ENCODE results near the gene GAA. TPM values are rescaled to one million over a fixed set of nuclear protein-coding genes. Genes with fewer than 3 reads are reported as not detected.

The GAA gene
- total and polyA plus RNA-seq, 2 of the 13 experiments (the other 11 are each of a cell fraction or from before 2014, with no cell fraction given), result 21.6 to 36.4 TPM

DNA sequence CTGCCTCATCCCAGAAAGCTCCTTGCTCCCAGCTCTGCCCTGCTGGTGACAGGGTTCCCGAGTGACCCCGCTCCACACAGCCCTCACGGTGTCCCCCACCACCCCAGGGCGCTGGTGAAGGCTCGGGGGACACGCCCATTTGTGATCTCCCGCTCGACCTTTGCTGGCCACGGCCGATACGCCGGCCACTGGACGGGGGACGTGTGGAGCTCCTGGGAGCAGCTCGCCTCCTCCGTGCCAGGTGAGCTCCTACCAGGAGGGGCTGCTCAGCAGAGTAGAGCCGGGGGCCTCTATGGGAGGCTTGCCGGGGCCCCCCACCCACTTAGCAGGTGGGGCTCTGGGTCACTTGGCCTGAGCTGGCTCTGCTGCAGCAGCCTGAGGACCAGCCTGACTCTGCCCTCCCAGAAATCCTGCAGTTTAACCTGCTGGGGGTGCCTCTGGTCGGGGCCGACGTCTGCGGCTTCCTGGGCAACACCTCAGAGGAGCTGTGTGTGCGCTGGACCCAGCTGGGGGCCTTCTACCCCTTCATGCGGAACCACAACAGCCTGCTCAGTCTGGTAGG lies 11.2 kb downstream of the GAA start:
- H3K79me2 ChIP-seq (ENCODE audit: insufficient read depth, low read length), result no peaks in the 10 kb centered on the region
- 94% methylated on average over 23 of the region's 24 CpGs for WGBS (ENCODE audit: low lambda C conversion rate)
- no peaks in the 10 kb centered on the region; a peak in 1 of 5 replicates for H3K36me3 ChIP-seq (replicated peaks in 1 of 2; ENCODE audit: control insufficient read depth in 1 of 2, insufficient read depth in 2 of 2, low read length in 2 of 2)
- ChIA-PET POLR2A (interaction anchor here (0.8 kb wide), 1 partner anchor 10 kb away, joined by 3 read pairs; no protein-coding TSS in a partner anchor), CTCF (ENCODE audit: low intra/inter-chr PET ratio, low total read pairs) (no interaction called here)
- intact Hi-C loops (cut with micrococcal nuclease; ENCODE audit: unreplicated experiment) (no loop called here), in situ Hi-C loops (cut with HindIII; ENCODE audit: extremely low pct_ligation_motif_present, low pct_unique_long_range_greater_than_20kb) (no loop called here)
- no peak overlapping the region for H3K4me3 ChIP-seq (replicated peaks in 1 of 3; ENCODE audit: insufficient read depth in 1 of 3, low read depth in 2 of 3, low read length in 3 of 3)
- no peaks in the 10 kb centered on the region for H4K20me1 ChIP-seq (ENCODE audit: insufficient read depth, low read length)
- no peak for FAIRE-seq
- no peak overlapping the region for H3K9ac ChIP-seq (ENCODE audit: insufficient read depth, low read depth, low read length)
- no peak overlapping the region for H3K27ac ChIP-seq (ENCODE audit: extremely low read length, insufficient read depth, low read length)
- H3K4me1 ChIP-seq (ENCODE audit: insufficient read depth, low read length), result no peaks in the 10 kb centered on the region
- ATAC-seq, result no peak
- TF ChIP-seq ZNF547 (CRISPR knock-in tag; IDR thresholded peaks at IDR 0.05), result no peak
- no TSS peak for BruUV-seq (replicated peaks)
- no peak overlapping the region for H2AFZ ChIP-seq (ENCODE audit: low read length)
- no peak for DNase-seq (ENCODE audit: low spot score)
- no peaks in the 10 kb centered on the region for H3K9me3 ChIP-seq (ENCODE audit: low read length)
- no peaks in the 10 kb centered on the region for H3K27me3 ChIP-seq (ENCODE audit: control insufficient read depth in 1 of 2, insufficient read depth in 2 of 2, low read length in 2 of 2)
- no peak overlapping the region for H3K4me2 ChIP-seq (ENCODE audit: low read depth, low read length)

GRCh38 chr17:80113033-80113484 lies 11.7 kb downstream of the GAA start:
- no peak overlapping the region for H3K4me2 ChIP-seq (ENCODE audit: low read depth, low read length)
- DNase-seq (ENCODE audit: low spot score) (no peak), ATAC-seq (no peak), FAIRE-seq (no peak)
- H3K4me3 ChIP-seq (replicated peaks in 1 of 3; ENCODE audit: insufficient read depth in 1 of 3, low read depth in 2 of 3, low read length in 3 of 3), result no peak overlapping the region
- no peaks in the 10 kb centered on the region; a peak in 1 of 5 replicates for H3K36me3 ChIP-seq (replicated peaks in 1 of 2; ENCODE audit: control insufficient read depth in 1 of 2, insufficient read depth in 2 of 2, low read length in 2 of 2)
- intact Hi-C loops (cut with micrococcal nuclease; ENCODE audit: unreplicated experiment) (no loop called here), in situ Hi-C loops (cut with HindIII; ENCODE audit: extremely low pct_ligation_motif_present, low pct_unique_long_range_greater_than_20kb) (no loop called here)
- no peaks in the 10 kb centered on the region for H3K27me3 ChIP-seq (ENCODE audit: control insufficient read depth in 1 of 2, insufficient read depth in 2 of 2, low read length in 2 of 2)
- POLR2A ChIA-PET, result no interaction called here
- no peak overlapping the region for H3K27ac ChIP-seq (ENCODE audit: extremely low read length, insufficient read depth, low read length)
- no peak overlapping the region for H3K9ac ChIP-seq (ENCODE audit: insufficient read depth, low read depth, low read length)
- H4K20me1 ChIP-seq (ENCODE audit: insufficient read depth, low read length), result no peaks in the 10 kb centered on the region
- no peaks in the 10 kb centered on the region for H3K79me2 ChIP-seq (ENCODE audit: insufficient read depth, low read length)
- H3K9me3 ChIP-seq (ENCODE audit: low read length), result no peaks in the 10 kb centered on the region
- BruUV-seq (replicated peaks), result no TSS peak
- CTCF ChIA-PET (ENCODE audit: low intra/inter-chr PET ratio, low total read pairs), result no interaction called here
- H2AFZ ChIP-seq (ENCODE audit: low read length), result no peak overlapping the region
- 92% methylated on average over 18 of the region's 20 CpGs for WGBS (ENCODE audit: low lambda C conversion rate)
- no peaks in the 10 kb centered on the region for H3K4me1 ChIP-seq (ENCODE audit: insufficient read depth, low read length)
- TF ChIP-seq ZNF281 (CRISPR knock-in tag; IDR thresholded peaks at IDR 0.05; ENCODE audit: borderline replicate concordance) (no peak), ZNF331 (CRISPR knock-in tag; IDR thresholded peaks at IDR 0.05) (no peak), SOX5 (CRISPR knock-in tag; IDR thresholded peaks at IDR 0.05; ENCODE audit: borderline replicate concordance) (no peak), ZSCAN5A (CRISPR knock-in tag; IDR thresholded peaks at IDR 0.05; ENCODE audit: borderline replicate concordance) (no peak), FIP1L1 (IDR thresholded peaks at IDR 0.05; ENCODE audit: borderline replicate concordance, insufficient read depth, low read depth, low read length) (no peak), ZIK1 (CRISPR knock-in tag; IDR thresholded peaks at IDR 0.05; ENCODE audit: borderline replicate concordance, low read depth) (no peak), ZNF607 (CRISPR knock-in tag; IDR thresholded peaks at IDR 0.05; ENCODE audit: borderline replicate concordance) (no peak), ZBTB3 (CRISPR knock-in tag; IDR thresholded peaks at IDR 0.05; ENCODE audit: borderline replicate concordance, low read depth) (no peak), ZNF235 (CRISPR knock-in tag; IDR thresholded peaks at IDR 0.05; ENCODE audit: borderline replicate concordance) (no peak), TOE1 (CRISPR knock-in tag; IDR thresholded peaks at IDR 0.05) (no peak), ATF1 (CRISPR knock-in tag; IDR thresholded peaks at IDR 0.05) (no peak)
- TF ChIP-seq, protein P1, sequence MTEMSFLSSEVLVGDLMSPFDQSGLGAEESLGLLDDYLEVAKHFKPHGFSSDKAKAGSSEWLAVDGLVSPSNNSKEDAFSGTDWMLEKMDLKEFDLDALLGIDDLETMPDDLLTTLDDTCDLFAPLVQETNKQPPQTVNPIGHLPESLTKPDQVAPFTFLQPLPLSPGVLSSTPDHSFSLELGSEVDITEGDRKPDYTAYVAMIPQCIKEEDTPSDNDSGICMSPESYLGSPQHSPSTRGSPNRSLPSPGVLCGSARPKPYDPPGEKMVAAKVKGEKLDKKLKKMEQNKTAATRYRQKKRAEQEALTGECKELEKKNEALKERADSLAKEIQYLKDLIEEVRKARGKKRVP (CRISPR knock-in tag; IDR thresholded peaks at IDR 0.05), result no peak

All from HepG2 (cell line).